A549 treated with AZD2906 at 1 μM for 4 hours (cell line): ENCODE measurements around the gene ZNF264. TPM values are rescaled to one million over a fixed set of nuclear protein-coding genes. Genes with fewer than 3 reads are reported as not detected.

Experiments used
- total RNA-seq: library from RNA; stranded (reverse); fragments of 200-300 nt; extraction: Qiagen RNA extraction; gene quantifications from 5 replicates; pipeline ENCODE4 v1.2.3, GENCODE V29; 2022

The ZNF264 gene
- total RNA-seq, result 8.0 to 9.0 TPM (median 8.5 TPM) in 5 replicates

GRCh38 chr19:57191141-57192076 lies at the start of gene ZNF264:
ZNF264 (plus strand) TSS chr19:57191500; CDS start chr19:57191914, 414 bp downstream.

GRCh38 chr19:57167385-57167784 lies 23.9 kb upstream of the ZNF264 start, which contains the start of gene DUXA:
DUXA (minus strand) TSS chr19:57167485; CDS start chr19:57167443, 42 bp downstream.

DNA sequence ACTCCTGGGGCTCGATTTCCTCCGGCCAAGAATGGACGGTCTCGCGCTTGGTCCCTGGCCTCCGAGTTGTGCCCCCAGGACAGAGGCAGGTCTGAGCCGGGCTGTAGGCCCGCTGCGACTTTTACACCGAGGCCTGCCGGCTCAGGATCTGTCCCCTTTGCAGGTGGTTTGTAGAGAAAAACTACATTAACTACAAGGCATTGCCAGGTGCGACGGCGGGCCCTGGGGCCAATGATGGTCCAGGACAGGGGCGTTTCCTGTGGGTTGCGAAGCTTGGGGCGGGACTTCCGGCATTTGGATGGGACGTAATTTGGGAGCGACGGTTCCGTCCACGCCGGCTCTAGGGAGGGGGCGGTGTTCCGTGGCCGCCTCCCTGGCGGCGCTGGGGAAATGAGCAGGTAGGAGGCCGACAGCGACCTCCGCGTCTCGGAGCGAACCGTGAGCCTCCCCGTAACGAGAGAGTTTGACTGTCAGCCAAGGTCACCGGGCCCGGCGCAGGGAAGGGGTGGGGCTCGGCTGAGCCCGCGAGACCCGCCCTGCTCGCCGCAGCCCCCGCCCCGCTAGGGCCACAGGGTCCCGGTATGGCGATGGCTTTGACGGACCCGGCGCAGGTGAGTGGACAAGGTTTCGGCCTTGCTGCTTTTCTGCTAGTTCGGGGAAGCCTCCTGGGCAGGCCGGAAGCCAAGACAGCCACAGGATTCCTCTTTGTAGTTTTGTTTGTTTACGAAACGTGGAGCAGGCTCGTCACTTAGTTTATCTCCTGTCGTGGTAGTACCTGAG lies 49.2 kb downstream of the ZNF264 start, which contains the start of gene ZNF805:
Gene ZNF805, plus strand, starts transcription at position 322 of the 780 bp plus-strand sequence. Its CDS starts 260 bp downstream, at position 582.

Other genes with a start within 250 kb of the ZNF264 start
- not detected in 5 replicates for gene USP29, start 71.5 kb upstream of the ZNF264 start, total RNA-seq
- gene ZIM3, start 46.3 kb upstream of the ZNF264 start, total RNA-seq, result not detected in 5 replicates
- 0.09 TPM in 1 of 5 replicates, not detected in the others for gene DUXA, start 24.0 kb upstream of the ZNF264 start, total RNA-seq
- 0.23 to 0.55 TPM (median 0.32 TPM) in 5 replicates for gene AURKC, start 39.5 kb downstream of the ZNF264 start, total RNA-seq
- 1.4 to 2.9 TPM (median 1.9 TPM) in 5 replicates for gene ZNF805, start 49.1 kb downstream of the ZNF264 start, total RNA-seq
- gene ZNF460, start 89.0 kb downstream of the ZNF264 start, total RNA-seq, result 0.84 to 1.2 TPM (median 0.95 TPM) in 5 replicates
- 1.3 to 2.0 TPM (median 1.4 TPM) in 5 replicates for gene ZNF543, start 129.0 kb downstream of the ZNF264 start, total RNA-seq
- gene ZNF304, start 159.8 kb downstream of the ZNF264 start, total RNA-seq, result 1.8 to 2.5 TPM (median 2.0 TPM) in 5 replicates
- gene TRAPPC2B, start 172.1 kb downstream of the ZNF264 start, total RNA-seq, result 12.7 to 15.4 TPM (median 14.8 TPM) in 5 replicates
- 1.00 to 1.9 TPM (median 1.1 TPM) in 5 replicates for gene ZNF547, start 172.1 kb downstream of the ZNF264 start, total RNA-seq
- gene ZNF548, start 198.4 kb downstream of the ZNF264 start, total RNA-seq, result 2.9 to 4.1 TPM (median 3.7 TPM) in 5 replicates
- 4.3 to 7.3 TPM (median 5.2 TPM) in 5 replicates for gene ZNF17, start 219.7 kb downstream of the ZNF264 start, total RNA-seq
- 14.6 to 15.7 TPM (median 15.2 TPM) in 5 replicates for gene ZNF749, start 243.8 kb downstream of the ZNF264 start, total RNA-seq